ENCODE measurements around the gene NMRK2.

NMRK2 gene

GRCh38 chr19:3984584-3984907 lies 51.7 kb downstream of the NMRK2 start:
- Histone ChIP-seq H3K4me1 (ENCODE audit: control insufficient read depth, insufficient read depth, low read length) (peaks cover 47% of the 10 kb centered on the region), H3K9me3 (ENCODE audit: control insufficient read depth in 2 of 2, low read length in 2 of 2) (no peaks in the 10 kb centered on the region), H3K9ac (ENCODE audit: low read length in 2 of 2) (peak overlapping the region; percentile 93 to 96), H3K27me3 (ENCODE audit: control insufficient read depth in 1 of 2, insufficient read depth in 2 of 2, low read length in 2 of 2) (no peaks in the 10 kb centered on the region), H3K36me3 (ENCODE audit: control insufficient read depth in 2 of 2, insufficient read depth in 2 of 2, low read length in 2 of 2) (peaks cover 41 to 47% of the 10 kb centered on the region in 2 donors), H3K27ac (ENCODE audit: low read length) (peak overlapping the region; percentile 94), H3K4me3 (ENCODE audit: low read length in 2 of 2) (peak overlapping the region; percentile 83 to 95)

DNA sequence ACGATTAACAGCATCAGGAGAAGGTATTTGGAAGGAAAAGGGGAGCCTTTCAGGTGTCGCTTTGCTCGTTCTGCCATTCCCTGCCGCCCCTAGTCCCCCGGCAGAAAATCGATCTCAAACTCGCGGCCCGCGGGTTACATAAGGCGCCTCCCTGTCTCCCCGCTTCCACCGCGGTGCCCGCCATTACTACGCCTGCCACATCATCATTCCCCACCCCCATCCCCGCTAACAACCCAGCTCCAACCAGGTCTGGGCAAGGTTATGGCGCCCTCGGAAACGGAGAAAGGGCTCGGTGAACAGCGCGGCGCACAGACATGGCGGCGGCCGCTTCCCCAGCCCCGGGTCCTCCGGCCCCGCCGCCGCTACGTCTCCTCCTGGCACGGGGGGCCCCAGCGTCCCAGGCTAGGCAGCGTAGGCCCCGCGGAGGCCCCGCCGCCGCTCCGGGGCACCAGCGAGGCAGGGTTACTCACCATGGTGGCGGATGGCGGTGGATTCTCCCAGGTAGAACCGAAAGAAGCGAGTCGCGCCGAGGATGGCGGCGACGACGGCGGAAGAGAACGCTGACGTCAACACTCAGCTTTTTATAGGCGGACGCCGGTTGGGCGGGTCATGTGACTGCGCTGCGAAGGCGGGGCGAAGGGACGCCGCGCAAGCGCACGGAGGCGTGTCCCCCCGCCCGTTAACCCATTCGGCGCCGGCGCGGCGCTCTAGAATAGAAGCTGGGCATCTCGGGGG lies 52.2 kb downstream of the NMRK2 start, which contains the start of gene EEF2:
Gene EEF2, minus strand, starts transcription at position 556 of the 735 bp plus-strand sequence. Its CDS starts 83 bp downstream, at position 473.
- Histone ChIP-seq H3K9me3 (ENCODE audit: control insufficient read depth in 2 of 2, low read length in 2 of 2) (no peaks in the 10 kb centered on the region), H3K4me1 (ENCODE audit: control insufficient read depth, insufficient read depth, low read length) (peaks cover 47% of the 10 kb centered on the region), H3K36me3 (ENCODE audit: control insufficient read depth in 2 of 2, insufficient read depth in 2 of 2, low read length in 2 of 2) (peaks cover 37 to 42% of the 10 kb centered on the region in 2 donors), H3K27ac (ENCODE audit: low read length) (peak within 1 kb of the TSS; percentile 94), H3K9ac (ENCODE audit: low read length in 2 of 2) (peak within 1 kb of the TSS; percentile 93 to 96), H3K4me3 (ENCODE audit: low read length in 2 of 2) (peak within 1 kb of the TSS; percentile 83 to 95), H3K27me3 (ENCODE audit: control insufficient read depth in 1 of 2, insufficient read depth in 2 of 2, low read length in 2 of 2) (no peaks in the 10 kb centered on the region)

GRCh38 chr19:3985643-3986259 lies 52.9 kb downstream of the NMRK2 start:
- peak overlapping the region; percentile 94 for H3K27ac ChIP-seq (ENCODE audit: low read length)
- H3K27me3 ChIP-seq (ENCODE audit: control insufficient read depth in 1 of 2, insufficient read depth in 2 of 2, low read length in 2 of 2): no peaks in the 10 kb centered on the region
- H3K4me1 ChIP-seq (ENCODE audit: control insufficient read depth, insufficient read depth, low read length): peaks cover 46% of the 10 kb centered on the region
- peaks cover 30 to 35% of the 10 kb centered on the region in 2 donors for H3K36me3 ChIP-seq (ENCODE audit: control insufficient read depth in 2 of 2, insufficient read depth in 2 of 2, low read length in 2 of 2)
- H3K9ac ChIP-seq (ENCODE audit: low read length in 2 of 2): peak overlapping the region; percentile 39 to 60
- H3K9me3 ChIP-seq (ENCODE audit: control insufficient read depth in 2 of 2, low read length in 2 of 2): no peaks in the 10 kb centered on the region
- peak overlapping the region; percentile 83 to 95 for H3K4me3 ChIP-seq (ENCODE audit: low read length in 2 of 2)

- Histone ChIP-seq H3K4me1 (ENCODE audit: control insufficient read depth, insufficient read depth, low read length) (peaks cover 45% of the 10 kb centered on the region), H3K36me3 (ENCODE audit: control insufficient read depth in 2 of 2, insufficient read depth in 2 of 2, low read length in 2 of 2) (peaks cover 23 to 28% of the 10 kb centered on the region in 2 donors), H3K9ac (ENCODE audit: low read length in 2 of 2) (peak overlapping the region in 1 of 2 donors; percentile 60), H3K4me3 (ENCODE audit: low read length in 2 of 2) (peak overlapping the region; percentile 83 to 95), H3K27me3 (ENCODE audit: control insufficient read depth in 1 of 2, insufficient read depth in 2 of 2, low read length in 2 of 2) (no peaks in the 10 kb centered on the region), H3K9me3 (ENCODE audit: control insufficient read depth in 2 of 2, low read length in 2 of 2) (no peaks in the 10 kb centered on the region), H3K27ac (ENCODE audit: low read length) (peak overlapping the region; percentile 94)
These were observed 53.6 kb downstream of the NMRK2 start for GRCh38 chr19:3986260-3987041.

GRCh38 chr19:3987619-3988371 lies 54.9 kb downstream of the NMRK2 start:
- no peak overlapping the region for H3K27ac ChIP-seq (ENCODE audit: low read length)
- H3K4me3 ChIP-seq (ENCODE audit: low read length in 2 of 2): peak overlapping the region; percentile 42 to 55

GRCh38 chr19:3990815-3991117 lies 57.9 kb downstream of the NMRK2 start:
- H3K9ac ChIP-seq (ENCODE audit: low read length in 2 of 2): no peak overlapping the region
- H3K27ac ChIP-seq (ENCODE audit: low read length): no peak overlapping the region
- H3K4me1 ChIP-seq (ENCODE audit: control insufficient read depth, insufficient read depth, low read length): peaks cover 16% of the 10 kb centered on the region
- no peaks in the 10 kb centered on the region for H3K9me3 ChIP-seq (ENCODE audit: control insufficient read depth in 2 of 2, low read length in 2 of 2)
- no peak overlapping the region for H3K4me3 ChIP-seq (ENCODE audit: low read length in 2 of 2)
- no peaks in the 10 kb centered on the region for H3K27me3 ChIP-seq (ENCODE audit: control insufficient read depth in 1 of 2, insufficient read depth in 2 of 2, low read length in 2 of 2)
- H3K36me3 ChIP-seq (ENCODE audit: control insufficient read depth in 2 of 2, insufficient read depth in 2 of 2, low read length in 2 of 2): no peaks in the 10 kb centered on the region

More at GRCh38 chr19:3987619-3988371, 54.9 kb downstream of the NMRK2 start:
- H3K27me3 ChIP-seq (ENCODE audit: control insufficient read depth in 1 of 2, insufficient read depth in 2 of 2, low read length in 2 of 2): no peaks in the 10 kb centered on the region
- no peaks in the 10 kb centered on the region for H3K9me3 ChIP-seq (ENCODE audit: control insufficient read depth in 2 of 2, low read length in 2 of 2)
- H3K36me3 ChIP-seq (ENCODE audit: control insufficient read depth in 2 of 2, insufficient read depth in 2 of 2, low read length in 2 of 2): peaks cover 10 to 15% of the 10 kb centered on the region in 2 donors
- H3K9ac ChIP-seq (ENCODE audit: low read length in 2 of 2): no peak overlapping the region
- H3K4me1 ChIP-seq (ENCODE audit: control insufficient read depth, insufficient read depth, low read length): peaks cover 34% of the 10 kb centered on the region
